Ramos (cell line): ENCODE results near the gene FBXL16.
"Not testable (repeated sequence)": the region's sequence is repeated elsewhere in the genome, so short reads cannot be mapped to it uniquely, and the experiment has no call there.

ENCODE experiments used
- in situ Hi-C: fragments of 300-500 bp; cut with MboI; formaldehyde crosslinking; loops from one replicate; pipeline ENCODE4 v1.14.3; 2022; ENCODE audit warnings: low sequenced_read_pairs; ENCODE audit not compliant: unreplicated experiment

Gene FBXL16, protein sequence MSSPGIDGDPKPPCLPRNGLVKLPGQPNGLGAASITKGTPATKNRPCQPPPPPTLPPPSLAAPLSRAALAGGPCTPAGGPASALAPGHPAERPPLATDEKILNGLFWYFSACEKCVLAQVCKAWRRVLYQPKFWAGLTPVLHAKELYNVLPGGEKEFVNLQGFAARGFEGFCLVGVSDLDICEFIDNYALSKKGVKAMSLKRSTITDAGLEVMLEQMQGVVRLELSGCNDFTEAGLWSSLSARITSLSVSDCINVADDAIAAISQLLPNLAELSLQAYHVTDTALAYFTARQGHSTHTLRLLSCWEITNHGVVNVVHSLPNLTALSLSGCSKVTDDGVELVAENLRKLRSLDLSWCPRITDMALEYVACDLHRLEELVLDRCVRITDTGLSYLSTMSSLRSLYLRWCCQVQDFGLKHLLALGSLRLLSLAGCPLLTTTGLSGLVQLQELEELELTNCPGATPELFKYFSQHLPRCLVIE

DNA sequence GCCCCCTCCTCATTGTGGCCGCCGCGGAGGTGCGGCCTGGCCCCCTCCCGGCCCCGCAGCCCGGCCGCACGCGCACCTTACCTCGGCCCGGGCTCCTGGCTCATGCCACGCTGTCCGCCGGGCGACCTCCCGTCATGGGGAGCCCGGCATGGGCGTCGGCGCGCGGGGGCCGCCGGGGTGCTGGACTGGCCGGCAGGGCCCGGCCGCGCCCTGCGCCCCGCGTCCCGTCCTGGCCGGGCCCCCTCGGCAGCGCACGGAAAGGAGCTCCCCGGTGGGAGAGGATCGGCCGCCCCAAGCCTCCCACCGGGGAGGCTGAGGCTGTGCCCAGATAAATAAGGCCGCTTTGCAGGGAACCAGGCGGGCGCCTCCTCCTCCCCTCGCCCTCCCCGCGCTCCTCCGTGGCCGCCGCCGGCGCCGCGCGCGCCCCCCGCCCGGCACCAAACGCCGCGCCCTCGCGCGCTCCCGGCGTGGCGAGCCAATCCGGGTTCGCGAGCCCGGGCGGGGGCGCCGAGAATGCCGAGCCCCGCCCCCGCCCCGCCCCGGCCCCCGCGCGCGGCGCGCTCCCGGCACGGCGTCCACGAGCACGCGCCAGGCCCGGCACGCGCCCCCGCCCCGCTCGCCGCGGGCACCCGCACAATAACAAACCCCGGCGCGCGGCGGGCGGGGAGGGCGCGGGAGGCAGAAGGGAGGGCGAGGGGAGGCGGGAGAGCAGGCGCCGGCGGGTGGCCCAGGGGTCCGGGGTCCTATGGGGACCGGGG is at the start of gene FBXL16:
Gene FBXL16 (minus strand): TSS at position 371 of the 758 bp plus-strand sequence. CDS start 8,396 bp downstream, outside the sequence.
- in situ Hi-C loops: loop anchor here (25.0 kb wide), 1 partner anchor 357 kb away; the partner anchor contains the start of gene SSTR5

- in situ Hi-C loops: no loop called here
Observed at GRCh38 chr16:754656-755055, 49.1 kb upstream of the FBXL16 start.

GRCh38 chr16:754121-754607 is 48.6 kb upstream of the FBXL16 start:
- in situ Hi-C loops: not testable (repeated sequence)

- in situ Hi-C loops: no loop called here
Observed at GRCh38 chr16:752007-752312, 46.4 kb upstream of the FBXL16 start.

GRCh38 chr16:751152-752006 is 45.8 kb upstream of the FBXL16 start:
- in situ Hi-C loops: no loop called here

DNA sequence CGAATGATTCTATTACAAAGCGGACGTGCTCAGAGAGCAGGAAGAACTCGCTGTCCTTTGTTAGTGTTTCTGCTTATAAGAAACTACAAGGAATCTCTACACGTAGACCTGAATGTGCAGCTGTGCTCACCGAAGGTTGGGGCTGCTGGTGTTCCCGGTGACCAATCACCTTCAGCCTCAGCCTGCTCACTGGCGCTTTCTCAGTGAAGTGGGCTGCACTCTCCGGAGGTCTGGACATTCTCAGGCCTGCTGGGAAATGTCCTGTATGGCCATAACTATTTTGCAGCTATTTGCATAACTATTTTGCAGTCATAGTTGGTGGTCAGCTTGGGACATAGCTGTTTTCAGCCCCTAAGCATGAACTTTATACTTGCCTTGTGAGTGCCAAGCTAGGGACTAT is 44.9 kb upstream of the FBXL16 start:
- in situ Hi-C loops: no loop called here

DNA sequence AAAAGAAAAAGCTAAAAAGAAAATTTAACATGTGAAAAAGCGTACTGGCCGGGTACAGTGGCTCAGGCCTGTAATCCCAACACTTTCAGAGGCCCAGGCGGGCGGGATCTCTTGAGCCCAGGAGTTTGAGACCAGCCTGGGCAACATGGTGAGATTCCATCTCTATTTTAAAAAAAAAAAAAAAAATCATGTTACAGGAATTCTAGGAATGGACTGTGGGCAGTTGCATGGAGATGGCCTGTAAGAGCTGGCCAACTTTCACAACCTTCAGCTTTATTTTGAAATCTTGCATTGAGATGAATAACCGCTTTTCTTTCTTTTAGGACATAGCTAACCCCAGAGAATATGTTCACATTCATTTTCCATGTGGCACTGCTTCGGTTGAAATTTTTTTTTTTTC is 43.4 kb upstream of the FBXL16 start:
- in situ Hi-C loops: no loop called here

- in situ Hi-C loops: no loop called here
Observed at GRCh38 chr16:747978-748746, 42.6 kb upstream of the FBXL16 start.

GRCh38 chr16:746637-747036 is 41.0 kb upstream of the FBXL16 start:
- in situ Hi-C loops: no loop called here

- in situ Hi-C loops: no loop called here
Observed at GRCh38 chr16:745739-746138, 40.1 kb upstream of the FBXL16 start.

GRCh38 chr16:743794-744500 is 38.3 kb upstream of the FBXL16 start:
- in situ Hi-C loops: no loop called here

- in situ Hi-C loops: not testable (repeated sequence)
Observed at GRCh38 chr16:742894-743293, 37.3 kb upstream of the FBXL16 start.

GRCh38 chr16:741986-742629 is 36.5 kb upstream of the FBXL16 start:
- in situ Hi-C loops: no loop called here

- in situ Hi-C loops: no loop called here
Observed at GRCh38 chr16:740764-741505, 35.3 kb upstream of the FBXL16 start, which contains the start of gene CIAO3. Gene CIAO3 (minus strand): TSS chr16:740997. CDS start chr16:740985, 12 bp downstream.

DNA sequence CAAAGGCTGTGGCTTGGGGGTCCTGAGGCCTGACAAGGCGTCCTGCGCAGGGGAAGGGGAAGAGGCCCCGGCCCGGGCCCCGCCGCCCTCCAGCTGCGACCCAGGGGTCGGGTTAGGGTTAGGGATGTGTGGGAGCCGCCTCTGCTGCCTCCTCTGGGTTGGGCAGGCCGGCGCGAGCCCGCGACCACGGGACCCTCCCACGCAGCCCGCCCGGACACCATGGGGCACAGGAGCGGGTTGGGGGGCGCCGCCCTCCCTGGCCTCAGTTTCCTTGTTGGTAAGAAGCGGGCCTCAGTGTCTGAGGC is 34.8 kb upstream of the FBXL16 start:
- in situ Hi-C loops: no loop called here

DNA sequence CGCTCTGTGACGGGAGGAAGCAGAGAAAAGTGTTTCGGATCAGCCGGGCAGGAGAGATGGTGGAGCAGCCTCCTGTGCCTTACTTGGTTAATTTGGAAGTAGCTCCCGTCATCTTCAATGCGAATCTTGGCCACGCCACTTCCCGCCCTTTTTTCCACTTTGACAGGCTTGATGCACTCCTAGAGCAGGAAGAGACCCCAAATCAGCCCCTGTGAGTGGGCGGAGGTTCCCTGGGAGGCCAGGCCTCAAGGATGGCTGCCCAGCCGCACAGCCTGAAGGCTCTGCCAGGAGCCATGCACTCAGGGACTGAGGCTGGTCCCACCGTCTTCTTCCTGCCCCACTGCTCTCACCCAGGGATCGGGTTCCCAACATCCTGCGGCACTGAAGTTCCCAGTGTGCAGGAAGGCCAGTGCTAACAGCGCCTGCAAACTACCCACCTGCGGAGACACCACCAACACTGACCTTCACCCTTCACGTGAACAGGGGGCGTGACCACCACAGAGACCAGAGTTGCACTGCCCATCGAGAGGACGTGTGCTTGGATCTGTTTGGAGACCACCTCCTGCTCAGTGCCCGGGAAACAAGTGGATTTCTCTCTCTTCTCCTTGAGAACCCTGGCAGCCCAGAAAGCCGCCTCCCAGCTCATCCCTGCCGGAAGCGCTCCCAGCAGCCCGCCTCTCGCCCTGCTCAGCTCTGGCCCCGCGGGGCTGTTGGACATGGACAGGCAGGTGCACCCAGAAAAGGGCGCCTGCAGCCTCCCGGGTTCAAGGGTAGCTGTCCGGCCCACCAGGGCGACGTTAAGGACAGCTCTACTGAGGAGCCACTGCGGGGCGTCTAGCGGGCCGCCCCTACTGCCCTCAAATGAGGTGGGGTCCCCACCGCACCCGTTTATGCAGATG is 34.2 kb upstream of the FBXL16 start:
- in situ Hi-C loops: no loop called here

GRCh38 chr16:736936-737481 is 31.4 kb upstream of the FBXL16 start:
- in situ Hi-C loops: no loop called here
